ENCODE results near the gene AJAP1.

DNA sequence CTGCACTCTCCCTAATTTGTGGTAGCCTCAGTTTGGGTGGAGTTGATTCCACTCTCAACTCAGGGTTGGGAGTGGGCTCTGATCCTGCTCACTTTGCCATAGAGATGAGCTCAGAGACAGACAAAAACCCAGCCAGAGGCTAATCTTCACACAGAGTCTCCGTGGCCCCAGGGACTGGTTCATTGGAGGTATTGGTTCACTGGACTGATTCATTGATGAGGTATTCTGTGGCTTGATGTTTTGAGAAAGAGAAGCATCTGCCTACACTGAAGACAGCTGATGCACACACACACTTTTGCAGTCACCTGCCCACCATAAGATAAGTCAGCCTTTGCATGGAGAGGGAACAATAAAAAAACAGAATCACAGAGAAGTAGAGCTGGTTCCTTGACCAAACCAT, 183.8 kb downstream of the AJAP1 start:
- TF ChIP-seq, protein P1, sequence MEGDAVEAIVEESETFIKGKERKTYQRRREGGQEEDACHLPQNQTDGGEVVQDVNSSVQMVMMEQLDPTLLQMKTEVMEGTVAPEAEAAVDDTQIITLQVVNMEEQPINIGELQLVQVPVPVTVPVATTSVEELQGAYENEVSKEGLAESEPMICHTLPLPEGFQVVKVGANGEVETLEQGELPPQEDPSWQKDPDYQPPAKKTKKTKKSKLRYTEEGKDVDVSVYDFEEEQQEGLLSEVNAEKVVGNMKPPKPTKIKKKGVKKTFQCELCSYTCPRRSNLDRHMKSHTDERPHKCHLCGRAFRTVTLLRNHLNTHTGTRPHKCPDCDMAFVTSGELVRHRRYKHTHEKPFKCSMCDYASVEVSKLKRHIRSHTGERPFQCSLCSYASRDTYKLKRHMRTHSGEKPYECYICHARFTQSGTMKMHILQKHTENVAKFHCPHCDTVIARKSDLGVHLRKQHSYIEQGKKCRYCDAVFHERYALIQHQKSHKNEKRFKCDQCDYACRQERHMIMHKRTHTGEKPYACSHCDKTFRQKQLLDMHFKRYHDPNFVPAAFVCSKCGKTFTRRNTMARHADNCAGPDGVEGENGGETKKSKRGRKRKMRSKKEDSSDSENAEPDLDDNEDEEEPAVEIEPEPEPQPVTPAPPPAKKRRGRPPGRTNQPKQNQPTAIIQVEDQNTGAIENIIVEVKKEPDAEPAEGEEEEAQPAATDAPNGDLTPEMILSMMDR (IDR thresholded peaks at IDR 0.05) = no peak
- TF ChIP-seq POLR2AphosphoS5 (IDR thresholded peaks at IDR 0.05) (no peak), POLR2A (IDR thresholded peaks at IDR 0.05) (no peak)

All from breast epithelium (tissue), 3 donors.